CD4-positive, alpha-beta T cell treated with Interleukin-12 subunit alpha and Interleukin-12 subunit beta, for 1 hour (primary cell): Measurements from ENCODE around the gene AICDA.
"Not testable (repeated sequence)": the region's sequence is repeated elsewhere in the genome, so short reads cannot be mapped to it uniquely, and the experiment has no call there.

Experiments used
- DNase-seq: peaks from one replicate; pipeline ENCODE4 v3.0.0-alpha.2; 2020

The AICDA gene

DNA sequence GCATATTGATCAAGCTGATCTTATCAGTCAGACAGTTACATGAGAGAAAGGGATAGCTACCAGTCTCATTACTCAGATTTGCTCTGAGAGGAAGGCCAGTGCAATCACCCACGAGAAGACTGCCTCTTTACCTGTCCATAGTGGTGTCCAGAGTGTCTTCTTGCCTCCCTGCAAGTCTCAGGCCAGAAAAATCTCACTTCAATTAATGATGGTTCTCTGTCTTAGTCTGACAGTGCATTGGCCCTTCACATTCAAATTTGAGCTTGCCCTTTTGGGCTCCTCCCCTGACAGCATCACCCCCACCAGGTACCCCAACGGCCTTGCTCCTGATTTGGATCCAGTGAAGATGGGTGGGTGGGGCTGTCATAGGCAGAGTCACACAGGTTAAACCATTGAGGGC lies at the start of gene AICDA:
AICDA (minus strand) TSS at position 231 of the 400 bp plus-strand sequence; CDS start at position 139, 92 bp downstream.
- no peak for DNase-seq

DNA sequence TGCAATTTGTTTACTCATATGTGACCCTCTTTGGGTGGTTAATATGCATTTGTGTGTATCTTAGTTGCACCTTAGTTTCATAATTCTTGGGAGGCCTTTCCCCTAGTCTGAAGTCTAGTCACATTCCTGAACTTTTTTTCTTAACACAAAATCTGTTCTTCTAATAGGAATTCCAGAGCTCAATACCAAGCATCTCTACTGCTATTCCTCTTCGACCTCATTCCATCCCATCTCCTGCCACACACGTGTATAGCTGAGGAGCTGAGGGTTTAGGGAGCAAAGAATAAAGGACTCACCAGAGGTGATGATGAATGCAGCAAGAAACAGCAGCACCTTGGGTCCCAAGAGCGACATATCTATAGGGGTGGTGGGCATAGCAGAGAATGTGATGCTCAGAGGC lies 49.1 kb upstream of the AICDA start:
- no peak for DNase-seq

DNA sequence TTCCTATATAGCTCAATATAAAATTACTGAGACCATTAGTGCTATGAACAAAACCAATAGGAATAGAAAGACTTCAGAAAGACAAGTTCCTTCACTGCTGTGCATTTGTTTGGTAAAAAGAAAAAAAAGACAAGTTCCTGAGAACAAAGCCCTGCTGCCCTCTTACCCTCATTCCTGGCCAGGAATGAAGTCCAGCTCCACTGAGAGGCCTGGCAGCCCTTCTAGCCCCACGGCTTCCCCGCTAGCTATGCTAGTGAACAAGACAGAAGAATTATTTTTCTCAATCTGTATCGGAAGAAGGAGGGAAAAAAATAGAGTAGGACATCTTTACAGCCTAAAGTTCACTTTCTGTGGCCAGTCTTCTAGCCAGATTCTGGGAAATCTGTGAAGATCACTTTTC lies 48.4 kb upstream of the AICDA start:
- DNase-seq: no peak

DNA sequence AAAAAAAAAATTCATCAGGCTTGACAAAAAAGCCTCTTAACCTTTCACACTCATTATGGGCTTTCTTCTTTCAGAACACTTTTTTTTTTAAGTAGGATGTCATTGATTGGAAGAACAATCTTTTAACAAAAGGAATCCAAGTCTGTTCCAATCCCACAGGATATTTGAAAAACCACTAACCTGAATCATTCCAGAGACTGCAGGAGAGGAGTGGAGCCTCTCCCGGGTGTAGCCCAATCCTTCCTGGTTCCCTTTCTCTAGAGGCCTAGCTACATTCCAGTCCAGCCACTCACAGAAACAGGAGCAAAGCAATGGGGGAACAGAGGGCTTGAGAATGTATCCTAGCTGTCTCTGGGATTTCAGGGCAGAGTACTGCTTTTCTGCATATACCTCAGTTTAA lies 45.7 kb upstream of the AICDA start:
- no peak for DNase-seq

DNA sequence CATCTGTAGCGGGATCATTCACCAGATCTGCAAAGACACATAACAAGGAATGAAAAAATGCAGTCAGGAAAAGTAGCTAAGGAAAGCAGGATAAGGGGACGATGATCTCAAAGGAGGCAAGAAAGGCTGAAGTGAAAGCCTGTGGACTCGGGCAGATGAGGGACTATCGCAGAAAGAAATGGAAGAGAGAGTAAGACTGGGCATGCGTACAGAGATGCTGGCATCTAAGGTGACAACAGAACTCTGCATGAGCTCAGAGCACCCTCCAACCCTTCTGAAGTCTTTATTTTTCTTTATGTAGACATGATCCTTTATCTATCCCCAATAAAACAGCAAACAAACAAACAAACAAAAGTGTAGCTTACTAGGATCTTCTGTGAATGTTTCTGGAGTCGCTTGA lies 42.8 kb upstream of the AICDA start:
- no peak for DNase-seq

DNA sequence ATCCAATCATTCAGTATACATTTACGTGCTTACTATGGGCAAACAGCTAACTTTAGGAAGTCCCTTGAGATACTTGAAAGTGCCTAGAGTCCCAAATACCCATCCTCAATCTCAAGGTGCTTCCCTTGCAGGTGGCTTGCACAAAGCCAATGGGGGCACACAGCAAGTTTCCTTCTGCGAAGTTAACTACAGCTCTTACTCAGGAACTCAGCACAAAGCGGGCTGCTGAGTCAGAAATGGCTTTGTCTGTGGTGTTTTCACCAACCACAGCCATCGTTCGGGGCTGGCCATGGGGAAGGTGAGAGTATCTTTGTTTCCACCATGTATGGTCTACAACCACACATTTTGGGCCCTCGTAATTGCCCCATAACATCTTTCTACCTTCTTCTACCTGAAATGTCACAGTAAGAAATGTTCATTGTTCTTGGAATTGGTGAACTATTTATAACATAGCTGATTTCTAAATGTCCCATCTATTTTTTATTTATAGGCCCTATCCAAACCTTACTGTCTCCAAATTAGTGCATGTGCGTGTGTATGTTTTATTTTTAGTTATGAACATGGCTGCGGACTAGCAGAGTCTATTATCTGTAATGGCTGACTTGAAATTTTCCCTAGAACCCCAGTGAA lies 36.0 kb upstream of the AICDA start:
- DNase-seq: peak; percentile 4

DNA sequence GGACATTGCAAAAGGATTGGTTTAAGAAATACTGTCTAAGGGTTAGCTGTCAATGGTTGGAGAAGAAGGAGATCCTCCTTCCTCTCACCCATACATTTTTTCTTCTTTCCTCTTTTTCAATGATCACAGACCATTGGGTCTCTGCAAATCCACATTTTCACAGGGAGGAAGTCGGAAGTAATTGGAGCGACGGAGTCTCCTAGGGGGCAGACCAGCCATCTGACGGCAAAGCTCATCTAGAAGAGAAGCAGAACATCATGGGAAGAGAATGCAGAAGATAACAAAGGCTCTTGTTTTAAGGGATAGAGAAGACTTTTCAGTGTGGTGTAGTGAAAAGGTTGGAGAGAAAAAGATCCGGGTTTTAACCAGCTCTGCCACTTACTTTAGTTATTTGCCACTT lies 35.3 kb upstream of the AICDA start:
- DNase-seq: no peak

DNA sequence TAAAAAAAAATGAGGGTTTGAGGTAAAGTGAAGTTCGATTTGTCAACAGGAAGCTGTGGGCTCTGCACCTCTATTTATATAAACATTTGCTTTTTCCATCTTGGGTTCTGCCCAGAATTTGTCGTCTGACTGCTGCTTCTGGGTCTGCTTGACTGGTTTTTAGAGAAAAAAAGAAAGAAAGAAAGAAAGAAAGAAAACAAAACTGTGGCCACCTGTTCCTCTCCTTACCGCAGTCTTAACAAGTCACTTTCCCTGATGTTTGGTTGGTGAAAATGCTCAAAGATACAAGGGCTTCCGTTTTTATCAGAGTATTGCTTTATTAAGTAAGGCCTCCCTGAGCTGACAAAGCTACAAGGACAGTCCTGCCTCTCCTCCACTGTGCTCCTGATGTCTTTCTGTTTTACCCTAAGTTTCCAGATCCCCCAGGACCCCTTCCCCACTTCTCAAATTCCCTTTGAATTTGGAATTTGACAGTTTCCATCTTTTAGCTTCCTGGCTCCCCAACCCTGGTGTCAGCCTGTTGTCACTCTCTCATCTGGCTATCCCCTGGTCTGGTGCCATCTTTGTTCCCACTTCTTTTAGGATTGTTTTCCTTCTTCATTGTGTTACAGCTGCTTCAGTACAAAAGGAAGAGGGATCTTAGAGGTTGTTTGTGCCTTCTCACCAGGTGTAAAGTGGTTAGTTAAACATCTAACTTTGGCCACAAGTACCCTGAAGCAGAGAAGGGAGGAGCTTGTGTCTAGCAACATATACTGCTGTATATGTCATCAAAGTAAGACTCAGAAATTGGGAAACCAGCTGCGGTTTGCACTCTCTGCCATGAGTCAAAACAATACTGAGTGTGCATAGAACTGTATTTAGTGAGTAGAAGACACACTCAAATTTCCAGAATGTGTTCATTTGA lies 31.9 kb upstream of the AICDA start:
- DNase-seq: peak; percentile 68

DNA sequence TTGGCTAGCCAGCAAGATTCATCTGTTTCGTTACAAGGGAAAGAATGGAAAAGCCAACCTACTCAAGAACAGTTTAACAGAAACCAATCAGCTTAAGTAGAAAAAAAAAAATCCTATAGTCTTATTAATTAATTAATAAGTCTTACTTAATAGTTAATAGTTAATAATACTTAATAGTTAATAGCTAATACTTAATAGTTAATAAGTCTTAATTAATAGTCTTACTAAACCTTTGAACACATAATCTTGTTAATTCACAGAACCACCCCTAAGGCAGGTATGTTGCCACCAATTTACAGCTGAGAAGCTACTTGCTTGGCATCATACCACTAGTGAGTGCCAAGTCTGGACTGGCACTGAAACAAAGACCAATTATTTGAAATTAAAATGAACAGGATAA lies 30.1 kb upstream of the AICDA start:
- DNase-seq: no peak

DNA sequence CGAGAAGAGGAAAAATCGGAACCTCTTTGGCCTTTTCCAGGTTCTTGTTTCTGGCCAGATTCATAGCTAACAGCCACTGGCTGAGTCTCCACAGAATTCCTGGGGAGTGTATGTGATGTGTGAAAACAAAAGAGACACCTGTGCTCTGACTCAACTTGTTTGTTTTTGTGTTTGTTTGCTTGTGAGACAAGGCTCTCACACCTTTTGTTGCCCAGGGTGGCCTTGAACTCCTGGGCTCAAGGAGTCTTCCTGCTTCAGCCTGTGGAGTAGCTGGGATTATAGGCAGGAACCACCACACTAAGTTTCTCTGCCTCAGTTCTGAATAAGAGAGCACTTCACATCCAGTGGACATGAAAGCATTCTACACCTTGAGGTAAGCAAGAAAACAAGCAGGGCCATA lies 27.3 kb upstream of the AICDA start:
- no peak for DNase-seq

DNA sequence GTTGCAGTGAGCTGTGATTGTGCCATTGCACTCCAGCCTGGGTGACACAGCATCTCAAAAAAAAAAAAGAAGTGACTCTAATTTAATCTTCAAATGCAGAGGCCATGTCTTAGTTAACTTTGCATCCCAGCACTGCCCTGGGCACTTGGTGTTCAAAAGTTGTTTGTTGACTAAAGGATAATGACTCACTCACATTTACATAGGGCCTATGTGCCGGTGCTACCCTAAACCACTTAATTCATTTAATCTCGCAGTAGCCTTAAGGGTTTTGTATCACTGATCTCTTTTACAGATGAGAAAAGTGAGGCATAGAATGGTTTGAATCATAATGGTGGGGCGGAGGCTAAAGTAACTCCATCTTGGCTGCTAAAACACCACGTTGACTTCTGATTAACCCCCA lies 26.3 kb upstream of the AICDA start:
- DNase-seq: no peak

DNA sequence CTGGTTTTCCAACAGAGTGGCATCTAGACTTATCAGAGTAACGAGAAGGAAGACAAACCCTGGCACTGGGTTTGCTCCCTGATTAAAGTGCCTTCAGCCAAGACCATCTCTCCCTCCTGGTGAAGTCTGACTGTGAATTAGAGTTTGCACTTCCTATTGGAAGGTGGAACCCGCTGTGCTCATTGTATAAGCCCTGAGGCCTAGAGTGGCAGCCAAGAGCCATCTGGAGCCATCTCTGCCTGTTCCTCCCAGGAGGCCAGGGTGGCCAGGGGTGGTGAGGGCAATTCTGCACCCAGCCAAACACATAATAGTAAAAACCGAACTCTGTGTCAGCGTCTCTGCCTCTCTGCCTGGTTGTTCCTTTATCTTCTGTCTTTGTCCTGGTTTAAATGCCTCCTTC lies 25.0 kb upstream of the AICDA start:
- DNase-seq: no peak

DNA sequence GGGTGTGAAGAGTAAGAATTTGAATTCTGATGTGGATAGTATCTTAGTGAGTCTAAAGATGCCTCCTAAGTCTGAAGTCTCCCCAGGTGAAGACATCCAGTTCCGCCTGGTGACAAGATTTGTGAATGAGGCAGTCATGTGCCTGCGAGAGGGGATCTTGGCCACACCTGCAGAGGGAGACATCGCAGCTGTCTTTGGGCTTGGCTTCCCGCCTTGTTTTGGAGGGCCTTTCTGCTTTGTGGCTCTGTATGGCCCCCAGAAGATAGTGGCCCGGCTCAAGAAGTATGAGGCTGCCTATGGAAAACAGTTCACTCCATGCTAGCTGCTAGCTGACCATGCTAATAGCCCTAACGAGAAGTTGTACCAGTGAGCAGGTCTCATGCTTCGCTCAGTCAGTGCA lies 24.6 kb upstream of the AICDA start:
- no peak for DNase-seq

DNA sequence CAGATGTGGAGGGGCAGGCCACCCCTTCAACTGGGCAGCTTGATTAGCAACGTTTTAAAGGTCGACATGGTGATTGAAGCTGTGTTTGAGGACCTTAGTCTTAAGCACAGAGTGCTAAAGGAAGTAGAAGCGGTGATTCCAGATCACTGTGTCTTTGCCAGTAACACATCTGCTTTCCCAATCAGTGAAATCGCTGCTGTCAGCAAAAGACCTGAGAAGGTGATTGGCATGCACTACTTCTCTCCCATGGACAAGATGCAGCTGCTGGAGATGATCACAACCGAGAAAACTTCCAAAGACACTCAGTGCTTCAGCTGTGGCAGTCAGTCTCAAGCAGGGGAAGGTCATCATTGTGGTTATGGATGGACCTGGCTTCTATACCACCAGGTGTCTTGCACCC lies 23.9 kb upstream of the AICDA start:
- no peak for DNase-seq

DNA sequence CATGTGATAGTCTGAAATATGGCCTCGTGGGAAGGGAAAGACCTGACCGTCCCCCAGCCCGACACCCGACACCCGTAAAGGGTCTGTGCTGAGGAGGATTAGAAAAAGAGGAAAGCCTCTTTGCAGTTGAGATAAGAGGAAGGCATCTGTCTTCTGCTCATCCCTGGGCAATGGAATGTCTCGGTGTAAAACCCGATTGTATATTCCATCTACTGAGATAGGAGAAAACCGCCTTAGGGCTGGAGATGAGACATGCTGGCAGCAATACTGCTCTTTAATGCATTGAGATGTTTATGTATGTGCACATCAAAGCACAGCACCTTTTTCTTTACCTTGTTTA lies 23.3 kb upstream of the AICDA start:
- not testable (repeated sequence) for DNase-seq

DNA sequence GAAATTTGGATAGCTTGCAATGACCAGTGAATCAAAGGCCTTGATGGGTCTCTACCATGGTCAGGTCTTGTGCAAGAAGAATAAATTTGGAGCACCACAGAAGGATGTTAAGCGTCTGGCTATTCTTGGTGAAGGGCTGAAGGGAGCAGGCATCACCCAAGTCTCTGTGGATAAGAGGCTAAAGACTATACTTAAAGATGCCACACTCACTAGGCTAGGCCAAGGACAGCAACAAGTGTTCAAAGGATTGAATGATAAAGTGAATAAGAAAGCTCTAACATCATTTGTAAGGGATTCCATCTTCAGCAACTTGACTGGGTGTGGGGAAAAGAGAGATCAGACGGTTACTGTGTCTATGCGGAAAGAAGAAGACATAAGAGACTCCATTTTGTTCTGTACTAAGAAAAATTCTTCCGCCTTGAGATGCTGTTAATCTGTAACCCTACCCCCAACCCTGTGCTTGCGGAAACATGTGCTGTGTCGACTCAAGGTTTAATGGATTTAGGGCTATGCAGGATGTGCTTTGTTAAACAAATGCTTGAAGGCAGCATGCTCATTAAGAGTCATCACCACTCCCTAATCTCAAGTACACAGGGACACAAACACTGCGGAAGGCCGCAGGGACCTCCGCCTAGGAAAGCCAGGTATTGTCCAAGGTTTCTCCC lies 22.8 kb upstream of the AICDA start:
- DNase-seq: not testable (repeated sequence)

DNA sequence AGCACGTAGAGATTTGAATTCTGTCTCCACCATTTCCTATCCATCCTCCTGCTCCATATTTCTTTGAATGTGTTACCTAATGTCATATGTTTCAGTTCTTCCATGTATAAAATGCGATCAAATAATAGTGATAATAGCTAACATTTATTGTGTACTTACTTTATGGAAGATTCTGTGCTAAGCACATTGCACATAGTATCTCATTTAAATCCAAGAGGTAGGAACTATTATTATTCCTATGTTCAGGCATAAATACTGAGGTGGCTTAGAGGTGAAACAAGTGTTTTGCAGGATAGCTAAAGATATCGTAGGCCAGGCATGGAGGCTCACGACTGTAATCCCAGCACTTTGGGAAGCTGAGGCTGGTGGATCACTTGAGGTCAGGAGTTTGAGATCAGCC lies 17.5 kb upstream of the AICDA start:
- DNase-seq: no peak

DNA sequence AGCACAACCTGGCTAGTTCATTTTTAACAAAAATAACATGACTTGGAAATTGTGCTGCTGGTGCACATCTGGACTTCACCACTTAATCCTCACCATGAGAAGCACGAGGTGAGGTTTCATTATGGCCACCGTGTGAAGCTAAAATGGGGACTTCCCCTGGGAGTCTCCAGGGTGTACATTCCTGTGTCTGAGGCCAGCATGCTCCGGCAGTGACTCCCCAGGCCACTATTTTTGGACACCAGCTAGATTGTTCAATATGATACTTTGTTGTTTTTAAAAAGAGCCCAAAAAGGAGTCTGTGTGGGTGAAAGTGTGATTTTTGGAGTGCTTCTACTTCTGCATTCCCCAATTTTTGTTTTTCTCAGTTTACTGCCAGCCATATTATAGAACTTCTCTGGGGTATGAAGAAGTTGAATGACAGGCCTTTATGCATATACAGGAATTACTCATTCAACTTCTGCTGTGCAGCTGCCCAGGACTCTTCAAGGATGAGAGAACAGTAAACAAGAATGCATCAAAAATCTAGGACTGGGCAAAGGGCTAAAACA lies 16.9 kb upstream of the AICDA start:
- no peak for DNase-seq

DNA sequence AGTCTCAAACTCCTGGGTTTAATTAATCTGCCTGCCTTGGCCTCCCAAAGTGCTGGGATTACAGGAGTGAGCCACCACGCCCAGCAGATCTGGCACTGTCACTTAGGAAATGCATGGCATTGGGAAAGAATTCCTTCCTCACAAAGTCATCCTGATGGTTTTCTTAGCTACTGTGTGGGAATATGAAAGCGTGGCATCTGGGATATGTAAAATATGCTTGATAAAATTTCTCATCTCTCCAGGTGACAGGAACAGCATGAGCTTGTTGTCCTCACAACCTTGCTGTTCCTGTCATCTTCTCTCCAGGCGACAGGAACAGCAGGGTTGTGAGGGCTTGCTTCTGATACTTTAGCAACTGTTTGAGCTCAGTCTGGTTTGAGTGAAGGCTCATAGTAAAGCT lies 16.1 kb upstream of the AICDA start:
- no peak for DNase-seq

DNA sequence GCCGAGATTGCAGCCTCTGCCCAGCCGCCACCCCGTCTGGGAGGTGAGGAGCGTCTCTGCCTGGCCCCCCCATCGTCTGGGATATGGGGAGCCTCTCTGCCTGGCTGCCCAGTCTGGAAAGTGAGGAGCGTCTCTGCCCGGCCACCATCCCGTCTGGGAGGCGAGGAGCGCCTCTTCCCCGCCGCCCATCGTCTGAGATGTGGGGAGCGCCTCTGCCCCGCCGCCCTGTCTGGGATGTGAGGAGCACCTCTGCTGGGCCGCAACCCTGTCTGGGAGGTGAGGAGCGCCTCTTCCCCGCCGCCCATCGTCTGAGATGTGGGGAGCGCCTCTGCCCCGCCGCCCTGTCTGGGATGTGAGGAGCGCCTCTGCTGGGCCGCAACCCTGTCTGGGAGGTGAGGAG lies 12.1 kb upstream of the AICDA start:
- DNase-seq: not testable (repeated sequence)

DNA sequence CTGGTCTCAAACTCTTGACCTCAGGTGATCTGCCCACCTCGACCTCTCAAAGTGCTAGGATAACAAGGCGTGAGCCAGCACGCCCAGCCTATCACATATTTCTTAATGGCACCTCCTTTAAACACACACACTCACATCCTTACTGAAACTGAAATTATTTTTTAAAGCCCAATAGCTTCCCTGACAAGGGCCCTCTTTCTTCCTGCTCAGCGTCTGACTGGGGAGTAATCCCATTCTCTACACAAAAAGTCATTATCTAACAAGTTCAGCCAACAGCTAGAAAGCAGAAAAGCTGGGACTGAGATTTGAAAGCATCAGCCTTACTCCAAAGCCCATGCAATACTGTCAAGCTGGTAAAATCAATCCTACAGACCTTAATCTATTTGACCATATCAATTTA lies 10.0 kb upstream of the AICDA start:
- DNase-seq: no peak

DNA sequence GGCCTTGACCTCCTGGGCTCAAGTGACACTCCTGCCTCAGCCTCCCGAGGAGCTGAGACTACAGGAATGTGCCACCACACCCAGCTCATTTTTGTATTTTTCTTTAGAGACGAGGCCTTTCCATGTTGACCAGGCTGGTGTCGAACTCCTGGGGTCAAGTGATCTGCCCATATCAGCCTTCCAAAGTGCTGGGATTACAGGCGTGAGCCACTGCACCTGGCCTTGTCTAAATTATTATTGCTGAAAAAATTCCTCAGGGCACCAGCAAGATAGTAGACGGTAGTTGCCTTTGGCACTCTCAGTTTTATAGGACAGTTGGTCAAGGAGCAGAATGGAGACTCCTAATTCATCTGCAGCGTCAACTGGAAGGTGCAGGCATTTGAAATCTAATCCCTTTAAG lies 2.5 kb upstream of the AICDA start:
- DNase-seq: no peak

DNA sequence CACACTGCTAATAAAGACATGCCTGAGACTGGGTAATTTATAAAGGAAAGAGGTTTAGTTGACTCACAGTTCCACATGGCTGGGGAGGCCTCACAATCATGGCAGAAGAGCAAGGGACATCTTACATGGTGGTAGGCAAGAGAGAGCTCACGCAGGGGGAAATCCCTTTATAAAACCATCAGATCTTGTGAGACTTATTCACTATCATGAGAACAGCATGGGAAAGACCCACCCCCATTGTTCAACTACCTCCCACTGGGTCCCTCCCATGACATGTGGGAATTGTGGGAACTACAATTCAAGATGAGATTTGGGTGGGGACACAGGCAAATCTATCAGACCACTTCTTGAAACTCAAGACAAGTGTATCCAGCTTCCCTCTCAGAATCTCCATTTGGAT lies 1.2 kb upstream of the AICDA start:
- DNase-seq: not testable (repeated sequence)

DNA sequence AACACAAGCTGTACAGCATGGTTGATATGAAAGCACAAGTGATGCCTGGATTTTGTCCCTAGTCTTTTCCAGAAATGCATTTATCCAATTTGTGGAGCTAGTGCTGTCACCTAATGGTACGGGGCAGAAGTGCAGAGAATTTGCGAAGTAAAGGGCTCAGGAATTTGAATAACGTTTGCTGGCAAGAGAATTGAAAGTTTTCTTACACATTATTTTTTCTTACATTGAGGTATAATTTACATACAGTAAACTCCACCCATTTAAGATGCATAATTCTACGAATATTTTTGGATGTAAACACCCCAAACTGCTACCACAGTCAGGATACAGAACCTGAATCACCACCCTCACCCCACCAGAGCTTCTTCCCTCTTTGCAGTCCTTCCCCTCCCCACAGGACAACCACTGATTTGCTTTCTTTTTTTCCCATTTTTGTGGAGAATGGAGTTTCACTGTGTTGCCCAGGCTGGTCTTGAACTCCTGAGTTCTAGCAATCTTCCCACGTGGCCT lies 3.5 kb downstream of the AICDA start:
- DNase-seq: peak; percentile 19
